ENCODE measurements around the gene POLL. TPM values are rescaled to one million over a fixed set of nuclear protein-coding genes. Genes with fewer than 3 reads are reported as not detected.

Gene POLL
- total RNA-seq, 2 donors from 2014 or later = 51.8 to 59.3 TPM

DNA sequence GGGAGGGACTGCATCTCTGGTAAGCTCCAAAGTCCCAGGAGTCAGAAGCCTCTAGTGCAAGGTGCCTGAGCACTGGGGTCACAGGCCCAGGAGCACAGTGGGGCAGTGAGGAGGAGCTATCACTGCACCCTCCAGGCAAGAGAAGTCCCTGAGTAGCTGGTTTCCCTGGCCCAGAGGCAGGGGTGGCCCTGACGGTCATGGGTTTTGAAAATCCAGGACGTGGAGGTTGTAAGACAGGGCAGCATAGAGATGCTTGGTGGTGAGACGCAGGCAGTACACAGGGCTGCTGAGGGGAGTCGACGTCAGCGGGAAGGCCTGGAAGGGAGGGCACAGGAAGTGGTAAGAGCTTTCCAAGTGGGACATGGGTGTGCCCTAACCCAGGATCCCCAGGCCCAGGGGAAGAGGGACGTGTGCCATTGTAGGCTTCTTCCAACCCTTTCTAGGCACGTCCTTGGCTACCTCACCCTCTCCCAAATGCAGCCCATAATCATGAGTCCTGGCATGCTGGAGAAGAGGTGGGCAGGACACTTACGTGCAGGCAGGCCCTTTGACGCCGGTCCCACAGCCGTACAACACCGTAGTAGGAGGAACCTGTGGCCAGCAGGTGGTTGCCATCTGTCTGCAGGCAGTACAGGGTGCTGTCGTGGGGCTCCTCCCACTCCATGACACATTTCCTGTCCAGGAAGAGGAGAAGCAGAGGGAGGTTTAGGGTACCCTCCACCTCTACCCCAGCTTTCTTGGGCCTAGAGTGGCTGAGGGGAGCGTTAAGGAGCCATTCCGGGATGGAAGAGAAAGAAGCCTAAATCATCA, 23.2 kb upstream of the POLL start:
- H3K27me3 ChIP-seq (ENCODE audit: control insufficient read depth, insufficient read depth, low read length, poor library complexity, severe bottlenecking) = no peaks in the 10 kb centered on the region
- no peak overlapping the region for H3K4me3 ChIP-seq (ENCODE audit: low read length)
- Mint-ChIP-seq H3K4me3 (no peak overlapping the region), H3K27ac (peak overlapping the region; percentile 8), H3K9me3 (no peaks in the 10 kb centered on the region), H3K4me1 (peaks cover 58% of the 10 kb centered on the region), H3K36me3 (ENCODE audit: low read depth) (peaks cover 35% of the 10 kb centered on the region), H3K27me3 (ENCODE audit: insufficient read depth) (no peaks in the 10 kb centered on the region)
- H3K9ac ChIP-seq (ENCODE audit: extremely low read depth, low read length, poor library complexity, severe bottlenecking) = no peak overlapping the region
- no peaks in the 10 kb centered on the region for H3K9me3 ChIP-seq (ENCODE audit: control insufficient read depth, low read length)
- H3K27ac ChIP-seq (ENCODE audit: low read depth, low read length) = no peak overlapping the region
- peaks cover 45% of the 10 kb centered on the region for H3K36me3 ChIP-seq (ENCODE audit: control insufficient read depth, insufficient read depth, low read length)
- DNase-seq = no peak
- WGBS, 2 experiments (ENCODE audit: insufficient coverage in 1 of 2, insufficient read length in 1 of 2) = 96 to 97% methylated on average over 9 to 16 of the region's 16 CpGs
- TF ChIP-seq, protein P1, sequence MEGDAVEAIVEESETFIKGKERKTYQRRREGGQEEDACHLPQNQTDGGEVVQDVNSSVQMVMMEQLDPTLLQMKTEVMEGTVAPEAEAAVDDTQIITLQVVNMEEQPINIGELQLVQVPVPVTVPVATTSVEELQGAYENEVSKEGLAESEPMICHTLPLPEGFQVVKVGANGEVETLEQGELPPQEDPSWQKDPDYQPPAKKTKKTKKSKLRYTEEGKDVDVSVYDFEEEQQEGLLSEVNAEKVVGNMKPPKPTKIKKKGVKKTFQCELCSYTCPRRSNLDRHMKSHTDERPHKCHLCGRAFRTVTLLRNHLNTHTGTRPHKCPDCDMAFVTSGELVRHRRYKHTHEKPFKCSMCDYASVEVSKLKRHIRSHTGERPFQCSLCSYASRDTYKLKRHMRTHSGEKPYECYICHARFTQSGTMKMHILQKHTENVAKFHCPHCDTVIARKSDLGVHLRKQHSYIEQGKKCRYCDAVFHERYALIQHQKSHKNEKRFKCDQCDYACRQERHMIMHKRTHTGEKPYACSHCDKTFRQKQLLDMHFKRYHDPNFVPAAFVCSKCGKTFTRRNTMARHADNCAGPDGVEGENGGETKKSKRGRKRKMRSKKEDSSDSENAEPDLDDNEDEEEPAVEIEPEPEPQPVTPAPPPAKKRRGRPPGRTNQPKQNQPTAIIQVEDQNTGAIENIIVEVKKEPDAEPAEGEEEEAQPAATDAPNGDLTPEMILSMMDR (conservative IDR thresholded peaks at IDR 0.05) = no peak
- peaks cover 46% of the 10 kb centered on the region for H3K4me1 ChIP-seq (ENCODE audit: control insufficient read depth, insufficient read depth, low read length)

DNA sequence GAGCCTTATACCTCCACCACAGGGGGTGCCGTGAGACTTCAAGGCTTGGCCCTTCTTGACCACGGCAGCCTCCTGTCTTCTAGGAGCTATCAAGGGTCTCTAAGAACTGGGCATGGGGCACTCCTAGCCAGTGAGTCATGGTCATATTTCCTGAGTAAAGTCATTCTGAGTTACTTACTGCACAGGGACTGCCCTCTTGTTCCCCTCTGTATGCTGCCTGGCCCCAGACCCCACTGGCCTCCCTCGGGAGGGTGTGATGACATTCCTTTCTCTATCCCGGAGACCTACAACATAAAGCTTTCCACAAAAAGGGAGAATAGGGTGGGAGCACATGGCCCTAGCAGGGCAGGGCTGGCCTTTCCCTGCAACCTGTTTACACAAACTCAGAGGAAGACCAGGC, 21.4 kb upstream of the POLL start:
- no peak overlapping the region for H3K4me3 Mint-ChIP-seq
- no peaks in the 10 kb centered on the region for H3K9me3 Mint-ChIP-seq
- Histone ChIP-seq H3K36me3 (ENCODE audit: control insufficient read depth, insufficient read depth, low read length) (peaks cover 51% of the 10 kb centered on the region), H3K4me1 (ENCODE audit: control insufficient read depth, insufficient read depth, low read length) (peaks cover 38% of the 10 kb centered on the region), H3K4me3 (ENCODE audit: low read length) (no peak overlapping the region), H3K27ac (ENCODE audit: low read depth, low read length) (no peak overlapping the region), H3K9ac (ENCODE audit: extremely low read depth, low read length, poor library complexity, severe bottlenecking) (no peak overlapping the region), H3K27me3 (ENCODE audit: control insufficient read depth, insufficient read depth, low read length, poor library complexity, severe bottlenecking) (no peaks in the 10 kb centered on the region), H3K9me3 (ENCODE audit: control insufficient read depth, low read length) (no peaks in the 10 kb centered on the region)
- TF ChIP-seq, protein P1 (conservative IDR thresholded peaks at IDR 0.05) = no peak
- no peaks in the 10 kb centered on the region for H3K27me3 Mint-ChIP-seq (ENCODE audit: insufficient read depth)
- peaks cover 58% of the 10 kb centered on the region for H3K4me1 Mint-ChIP-seq
- no peak overlapping the region for H3K27ac Mint-ChIP-seq
- no peak for DNase-seq
- WGBS, 2 experiments (ENCODE audit: insufficient coverage in 1 of 2, insufficient read length in 1 of 2) = 85 to 91% methylated on average over 2 to 4 of the region's 4 CpGs
- H3K36me3 Mint-ChIP-seq (ENCODE audit: low read depth) = peaks cover 47% of the 10 kb centered on the region

DNA sequence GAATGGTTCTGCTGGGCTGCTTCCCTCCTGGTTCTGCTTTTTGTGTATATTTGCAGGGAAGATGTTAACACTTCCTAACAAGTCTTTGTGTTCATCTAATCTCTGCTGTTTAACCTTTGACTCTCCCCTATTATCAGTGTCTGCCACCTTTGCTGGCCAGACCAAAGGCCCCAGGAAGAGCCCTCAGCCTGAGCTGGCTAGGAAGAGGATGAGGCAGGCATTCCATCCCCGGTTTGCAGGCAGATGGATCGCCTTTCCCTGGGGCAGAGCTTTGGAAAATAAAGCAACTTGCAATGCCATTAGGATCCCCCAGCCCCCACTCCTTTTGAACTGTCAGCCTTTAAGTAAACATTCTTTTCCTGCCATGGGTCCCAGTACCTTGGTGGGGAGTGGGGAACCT, 19.1 kb upstream of the POLL start:
- H3K27ac Mint-ChIP-seq = peak overlapping the region; percentile 89
- H3K9me3 Mint-ChIP-seq = no peaks in the 10 kb centered on the region
- peaks cover 49% of the 10 kb centered on the region for H3K36me3 Mint-ChIP-seq (ENCODE audit: low read depth)
- 9 to 10% methylated on average over 2 of the region's 2 CpGs for WGBS, 2 experiments (ENCODE audit: insufficient coverage in 1 of 2, insufficient read length in 1 of 2)
- H3K4me1 ChIP-seq (ENCODE audit: control insufficient read depth, insufficient read depth, low read length) = peaks cover 28% of the 10 kb centered on the region
- peak overlapping the region; percentile 61 for H3K9ac ChIP-seq (ENCODE audit: extremely low read depth, low read length, poor library complexity, severe bottlenecking)
- TF ChIP-seq, protein P1 (conservative IDR thresholded peaks at IDR 0.05) = no peak
- no peaks in the 10 kb centered on the region for H3K9me3 ChIP-seq (ENCODE audit: control insufficient read depth, low read length)
- H3K4me3 ChIP-seq (ENCODE audit: low read length) = no peak overlapping the region
- H3K27me3 ChIP-seq (ENCODE audit: control insufficient read depth, insufficient read depth, low read length, poor library complexity, severe bottlenecking) = no peaks in the 10 kb centered on the region
- peaks cover 49% of the 10 kb centered on the region for H3K36me3 ChIP-seq (ENCODE audit: control insufficient read depth, insufficient read depth, low read length)
- H3K4me1 Mint-ChIP-seq = peaks cover 52% of the 10 kb centered on the region
- H3K27ac ChIP-seq (ENCODE audit: low read depth, low read length) = peak overlapping the region; percentile 6
- DNase-seq = peak; percentile 93
- peak overlapping the region; percentile 13 for H3K4me3 Mint-ChIP-seq
- H3K27me3 Mint-ChIP-seq (ENCODE audit: insufficient read depth) = no peaks in the 10 kb centered on the region
